Stimulated activated CD4-positive, alpha-beta T cell treated with anti-CD3 and anti-CD28 coated beads, Interleukin-1b, Interleukin-23, amount 100 ng/mL, for 4 hours (primary cell): ENCODE measurements around the gene SLC38A11.
"Not testable (repeated sequence)": the region's sequence is repeated elsewhere in the genome, so short reads cannot be mapped to it uniquely, and the experiment has no call there.

ENCODE experiments used
- DNase-seq, 2 donors: peaks; one replicate each; pipeline ENCODE4 v3.0.0-alpha.2; 2020; ENCODE audit warnings: low read depth in 2 of 2

SLC38A11 gene

DNA sequence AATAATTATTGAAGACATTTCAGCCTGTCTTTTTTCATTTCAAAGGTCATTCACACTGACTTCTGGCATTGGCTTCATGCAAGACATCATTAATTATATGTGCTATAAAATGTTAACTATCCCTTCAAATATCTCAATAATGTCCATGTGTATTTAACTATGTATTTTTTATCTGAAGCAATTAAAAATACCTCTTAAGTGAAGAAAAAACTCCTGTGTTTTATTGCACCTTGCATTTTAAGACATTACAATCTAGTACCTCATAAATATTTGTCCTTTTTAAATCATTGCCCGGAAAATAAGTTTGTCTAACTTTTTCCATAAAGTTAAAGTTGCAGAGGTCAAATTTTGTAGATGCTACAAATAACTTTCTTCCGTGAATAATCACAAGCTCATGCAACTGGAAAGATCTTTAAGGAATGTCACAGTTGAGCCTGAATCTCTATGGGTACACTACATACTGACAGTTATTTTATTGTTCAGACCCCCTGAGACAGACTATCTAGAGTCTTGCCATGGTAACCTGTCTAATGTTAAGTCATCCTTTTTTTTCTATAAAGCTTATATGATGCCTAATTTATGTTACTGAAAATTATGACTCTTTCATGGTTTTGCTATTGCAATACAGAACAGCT, 75.3 kb downstream of the SLC38A11 start:
- no peak for DNase-seq

DNA sequence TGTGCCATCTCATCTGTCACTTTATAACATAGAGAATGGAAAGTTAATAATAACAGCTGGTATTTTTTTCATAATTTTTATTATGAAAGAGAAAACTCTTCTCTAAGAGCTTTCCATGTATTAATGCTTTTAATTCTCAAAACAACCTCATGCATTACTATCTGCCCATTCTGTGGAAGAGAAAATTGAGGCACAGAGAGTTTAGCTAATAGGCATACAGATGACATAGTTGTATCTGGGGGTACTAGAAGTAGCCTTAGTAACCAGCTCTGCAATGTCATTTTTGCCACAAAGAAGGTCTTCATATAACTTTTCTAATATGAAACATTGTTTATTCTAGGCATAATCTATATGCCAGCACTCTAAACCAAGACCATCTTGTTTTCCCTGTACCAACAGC, 77.4 kb downstream of the SLC38A11 start:
- DNase-seq, result no peak

DNA sequence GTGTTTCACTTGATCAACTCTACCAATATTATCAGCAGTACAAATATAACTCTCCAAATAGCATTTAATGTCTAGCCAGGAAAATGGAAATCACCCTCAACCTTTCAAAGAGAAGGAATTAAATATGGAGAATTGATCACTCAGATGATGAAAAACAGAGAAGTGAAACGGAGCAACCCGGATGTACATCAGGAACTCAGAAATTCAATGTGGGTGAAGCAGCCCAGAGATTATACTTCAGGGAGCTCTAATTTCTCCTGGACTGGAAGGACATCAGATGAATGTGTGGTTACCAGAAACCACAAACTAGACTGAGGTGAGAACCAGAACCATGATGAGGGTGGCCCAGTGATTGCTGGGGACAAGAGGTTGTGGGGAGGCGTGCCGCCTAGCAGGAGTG, 78.2 kb downstream of the SLC38A11 start:
- DNase-seq, result no peak

DNA sequence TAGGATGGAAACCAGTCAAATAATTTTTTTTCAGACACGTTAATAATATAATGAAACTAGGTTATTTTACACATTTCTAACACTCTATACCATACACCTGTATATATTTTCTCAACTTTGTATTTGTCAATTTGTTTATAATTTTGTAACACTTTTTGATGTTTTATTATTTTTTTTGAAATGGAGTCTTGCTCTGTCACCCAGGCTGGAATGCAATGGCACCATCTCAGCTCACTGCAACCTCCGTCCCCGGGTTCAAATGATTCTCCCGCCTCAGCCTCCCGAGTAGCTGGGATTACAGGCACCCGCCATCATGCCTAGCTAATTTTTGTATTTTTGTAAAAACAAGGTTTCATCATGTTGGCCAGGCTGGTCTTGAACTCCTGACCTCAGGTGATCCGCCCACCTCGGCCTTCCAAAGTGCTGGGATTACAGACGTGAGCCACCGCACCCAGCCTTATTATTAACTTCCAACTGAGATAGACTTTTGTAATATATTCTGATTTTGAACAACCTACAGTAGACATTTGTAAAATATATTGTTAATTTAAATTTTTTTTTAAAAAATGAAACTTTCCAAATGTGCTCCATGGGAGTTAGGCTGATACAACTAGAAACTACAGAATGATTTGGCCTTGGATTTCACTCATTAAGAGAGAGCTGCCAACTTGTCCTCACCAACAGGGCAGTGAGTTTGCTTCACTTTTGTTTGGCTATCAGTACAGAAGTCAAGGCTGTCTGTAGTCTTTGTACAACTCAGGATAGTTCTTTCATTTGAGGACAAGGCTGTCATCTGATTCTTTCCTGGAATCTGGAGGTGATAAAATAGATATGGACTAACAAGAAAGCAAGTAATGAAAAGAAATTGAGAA, 79.8 kb downstream of the SLC38A11 start:
- DNase-seq, result no peak

DNA sequence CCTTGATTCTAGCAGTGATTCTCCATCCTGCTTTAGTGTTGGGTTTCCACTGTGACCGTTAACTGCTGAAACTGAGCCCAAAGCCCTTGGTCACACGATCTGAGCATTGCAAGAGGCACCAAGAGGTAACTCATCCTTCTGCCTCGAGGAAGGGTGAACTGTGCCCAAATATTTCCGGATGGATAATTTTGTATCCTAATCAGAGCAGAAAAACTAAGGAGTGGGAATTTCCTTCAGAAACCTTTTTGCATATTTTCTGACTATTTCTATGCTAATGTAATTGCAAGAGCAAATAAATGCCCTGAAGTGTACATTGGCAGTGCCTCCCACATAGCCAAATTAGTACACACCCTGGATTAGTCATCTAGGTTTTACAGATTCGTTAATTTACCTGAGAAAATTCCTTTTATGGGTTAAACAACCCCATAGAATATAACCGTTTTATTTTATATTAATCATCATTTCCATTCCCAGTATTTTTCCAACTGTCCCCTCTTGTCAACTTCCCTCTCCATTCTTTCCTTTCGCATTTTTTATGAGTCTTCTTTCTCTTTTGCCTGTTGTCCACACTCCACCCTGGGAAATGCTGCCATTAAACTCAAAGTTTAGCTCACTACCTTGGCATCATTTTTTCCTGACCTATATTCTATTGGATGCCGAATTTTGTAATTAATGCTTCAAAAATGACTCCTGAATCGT, 82.0 kb downstream of the SLC38A11 start:
- DNase-seq, result no peak

DNA sequence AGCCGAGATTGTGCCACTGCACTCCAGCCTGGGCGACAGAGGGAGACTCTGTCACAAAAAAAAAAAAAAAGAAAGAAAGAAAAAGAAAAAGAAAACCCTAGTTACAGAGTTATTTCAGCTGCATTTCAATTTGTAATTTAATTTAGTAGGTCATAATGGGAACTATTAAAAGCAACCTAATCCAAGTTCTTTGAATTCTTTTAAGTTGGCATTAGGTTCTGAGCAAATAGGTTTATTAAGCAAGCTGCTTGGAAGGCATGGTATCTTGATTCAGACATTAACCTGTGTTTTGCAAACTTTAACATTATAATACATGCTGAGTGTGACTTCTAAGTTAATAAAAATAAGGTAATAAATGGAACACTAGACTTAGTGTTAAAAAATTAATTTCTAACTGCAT, 83.9 kb downstream of the SLC38A11 start:
- DNase-seq, result no peak

DNA sequence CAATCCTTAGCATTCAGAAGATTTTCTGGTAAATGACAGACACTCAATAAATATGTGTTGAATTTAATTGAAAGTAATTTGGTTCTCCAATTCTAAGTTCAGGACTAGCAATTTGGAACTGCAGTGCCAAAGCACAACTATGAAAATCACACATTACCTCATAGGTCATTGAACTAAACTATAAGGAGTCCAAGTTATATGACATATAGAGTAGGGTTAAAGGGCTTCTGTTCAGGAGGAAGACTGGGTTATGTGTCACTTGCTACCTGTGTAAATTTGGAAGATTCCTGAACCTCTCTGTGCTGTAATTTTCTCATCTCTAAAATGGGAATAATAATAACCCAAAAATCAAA, 85.9 kb downstream of the SLC38A11 start:
- no peak for DNase-seq

DNA sequence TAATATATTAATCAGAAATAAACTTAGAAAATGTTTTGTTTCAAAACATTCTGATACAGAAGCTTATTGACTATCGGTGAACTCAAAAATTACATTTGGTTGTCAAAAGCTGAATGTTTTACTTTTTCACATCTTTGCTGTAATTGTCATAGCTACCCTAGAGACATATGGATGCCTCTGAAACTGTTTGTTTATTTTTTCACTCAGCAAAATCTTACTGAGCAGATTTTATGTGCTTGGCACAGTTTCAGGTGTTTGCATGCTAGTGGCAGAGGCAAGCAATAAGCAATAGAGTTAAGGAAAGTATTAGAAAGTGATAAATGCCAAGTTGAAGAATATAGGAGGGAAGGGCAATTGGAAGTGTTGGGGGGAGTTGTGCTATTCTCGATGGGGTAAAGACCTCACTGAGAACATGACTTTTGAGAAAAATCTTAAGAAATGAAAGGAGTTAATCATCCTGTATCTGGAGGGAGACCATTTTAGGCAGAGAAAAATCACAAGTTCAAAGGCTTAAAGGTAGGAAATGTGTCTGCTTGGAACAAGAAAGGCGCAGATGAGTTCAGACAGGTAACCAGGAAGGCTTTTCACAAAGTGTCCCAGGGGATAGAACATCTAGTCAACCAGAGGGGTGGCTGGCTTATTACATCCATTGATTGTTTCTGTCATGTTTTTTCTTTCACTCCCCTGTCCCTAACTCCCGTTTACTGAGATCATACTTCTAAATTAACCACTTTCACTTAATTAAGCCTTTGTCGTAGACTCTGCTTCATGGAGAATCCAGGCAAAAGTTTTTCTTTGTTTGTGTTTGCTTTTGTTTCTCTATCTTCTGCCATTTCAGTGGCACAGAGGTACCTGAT, 86.5 kb downstream of the SLC38A11 start:
- no peak for DNase-seq

DNA sequence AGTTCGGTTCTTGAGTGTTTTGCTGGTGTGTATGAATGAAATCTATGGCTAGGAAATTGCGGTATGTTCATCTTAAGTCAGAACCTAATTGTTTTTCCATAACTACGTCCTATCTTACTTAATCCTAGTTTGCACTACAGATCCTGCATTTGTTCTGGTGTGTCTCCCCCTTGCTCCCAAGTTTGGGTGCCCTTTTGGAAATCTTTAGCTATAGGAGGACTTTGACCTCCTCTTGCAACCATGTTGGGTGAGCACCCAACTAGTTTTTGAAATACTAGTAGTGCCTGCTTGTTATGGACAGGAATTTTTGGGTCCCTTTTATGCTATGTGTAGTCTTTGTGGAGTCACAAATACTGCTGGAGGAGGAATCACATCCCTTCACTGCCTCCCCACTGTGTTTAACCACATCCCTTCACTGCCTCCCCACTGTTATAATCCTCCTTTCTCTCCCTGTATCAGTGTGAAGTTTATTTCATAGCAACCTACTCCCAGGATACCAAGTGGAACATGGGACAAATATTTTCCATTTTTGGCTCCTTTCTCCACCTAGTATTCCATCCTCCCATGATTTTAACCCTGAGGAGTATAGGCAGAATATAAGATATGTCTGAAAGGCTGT, 87.4 kb downstream of the SLC38A11 start:
- DNase-seq, result no peak

DNA sequence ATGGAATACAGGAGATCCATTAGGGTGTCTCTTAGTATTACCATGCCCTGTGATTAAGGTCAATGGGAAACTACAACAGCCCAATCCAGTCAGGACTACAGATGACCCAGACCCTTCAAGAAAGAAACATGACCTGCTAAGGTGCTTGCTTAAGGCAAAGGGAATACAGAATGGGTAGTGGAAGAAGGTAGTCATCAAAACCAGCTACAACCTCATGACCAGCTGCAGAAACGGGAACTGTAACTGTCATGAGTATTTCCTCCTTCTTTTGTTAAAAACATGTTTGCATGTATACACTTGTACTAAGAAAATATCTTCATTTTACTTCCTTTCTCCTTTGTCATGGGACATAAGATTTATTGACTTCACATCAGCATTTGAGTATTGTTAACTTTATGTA, 88.9 kb downstream of the SLC38A11 start:
- DNase-seq, result not testable (repeated sequence)

DNA sequence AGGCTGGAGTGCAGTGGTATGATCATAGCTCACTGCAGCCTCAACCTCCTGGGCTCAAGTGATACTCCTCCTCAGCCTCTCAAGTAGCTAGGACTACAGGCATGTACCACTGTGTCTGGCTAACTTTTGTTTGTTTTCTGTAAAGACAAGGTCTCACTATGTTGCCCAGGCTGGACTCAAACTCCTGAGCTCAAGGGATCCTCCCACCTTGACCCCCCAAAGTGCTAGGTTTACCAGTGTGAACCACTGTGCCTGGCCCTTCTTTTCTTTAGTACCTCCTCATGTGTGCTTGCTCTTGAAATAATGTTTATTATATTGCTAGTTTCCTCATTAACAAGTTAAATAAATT, 94.7 kb downstream of the SLC38A11 start:
- no peak for DNase-seq

DNA sequence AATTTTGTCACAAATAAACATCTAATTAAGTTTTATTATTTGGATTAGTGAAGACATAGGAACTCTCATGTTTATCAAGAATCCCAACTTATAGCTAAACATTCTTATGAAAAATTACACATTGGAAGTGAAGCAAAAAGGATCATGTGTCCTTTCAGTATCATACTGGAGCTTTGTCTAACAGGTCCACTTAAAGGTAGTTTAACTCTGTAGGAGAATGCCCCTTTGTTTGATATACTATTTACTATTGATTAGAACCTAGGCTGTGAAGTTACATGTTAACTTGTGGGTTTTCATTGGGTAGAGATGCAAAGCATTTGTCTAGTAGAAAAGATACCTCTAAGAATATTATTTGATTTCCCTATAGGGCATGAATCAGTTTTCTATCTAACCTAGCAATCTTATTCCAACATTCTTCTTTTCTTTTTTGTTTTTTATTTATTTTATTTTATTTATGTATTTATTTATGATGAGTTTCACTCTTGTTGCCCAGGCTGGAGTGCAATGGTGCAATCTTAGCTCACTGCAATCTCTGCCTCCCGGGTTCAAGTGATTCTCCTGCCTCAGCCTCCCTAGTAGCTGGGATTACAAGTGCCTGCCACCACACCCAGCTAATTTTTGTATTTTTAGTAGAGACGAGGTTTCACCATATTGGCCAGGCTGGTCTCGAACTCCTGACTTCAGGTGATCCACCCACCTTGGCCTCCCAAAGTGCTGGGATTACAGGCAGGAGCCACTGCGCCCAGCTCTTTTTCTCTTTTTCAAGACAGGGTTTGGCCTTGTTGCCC, 95.2 kb downstream of the SLC38A11 start:
- not testable (repeated sequence) for DNase-seq

DNA sequence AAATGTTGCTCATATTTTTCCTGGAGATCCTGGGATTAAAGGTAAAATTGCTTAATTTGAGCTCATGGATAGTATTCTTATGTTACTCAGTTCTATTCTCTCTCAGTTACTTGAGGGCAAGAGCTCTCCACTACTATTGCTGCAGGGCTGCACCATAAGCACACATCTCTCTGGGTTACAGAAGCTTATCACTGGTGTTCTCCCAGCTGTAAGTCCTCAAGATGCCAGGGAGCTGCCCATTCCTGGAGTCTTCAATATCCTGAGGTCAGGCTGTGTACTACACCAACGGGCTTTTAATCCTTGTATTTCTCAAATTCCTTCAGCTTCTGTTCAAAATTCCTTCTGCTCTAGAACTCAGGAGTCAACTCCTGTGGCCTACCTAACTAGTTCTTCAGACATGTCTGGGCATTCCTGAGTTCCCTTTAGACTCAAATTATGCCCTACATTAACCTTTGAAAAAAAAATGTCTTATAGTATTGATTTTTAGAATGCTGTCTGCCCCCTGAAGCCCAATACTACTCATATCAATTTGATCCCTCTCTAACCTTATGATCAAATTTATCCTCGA, 96.0 kb downstream of the SLC38A11 start:
- no peak for DNase-seq

DNA sequence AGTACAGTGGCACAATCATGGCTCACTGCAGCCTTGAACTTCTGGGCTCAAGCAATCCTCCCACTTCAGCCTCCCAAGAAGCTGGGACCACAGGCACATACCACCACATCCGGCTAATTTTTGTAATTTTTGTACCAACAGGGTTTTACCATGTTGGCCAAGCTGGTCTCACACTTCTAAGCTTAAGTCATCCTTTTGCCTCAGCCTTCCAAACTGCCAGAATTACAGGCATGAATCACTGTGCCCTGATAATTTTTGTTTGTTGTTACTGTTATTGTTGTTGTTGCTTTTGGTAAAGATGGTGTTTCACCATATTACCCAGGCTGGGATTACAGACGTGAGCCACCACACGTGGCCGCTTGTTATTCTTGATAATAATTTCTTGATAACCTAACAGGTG, 103.2 kb downstream of the SLC38A11 start:
- DNase-seq, result no peak

DNA sequence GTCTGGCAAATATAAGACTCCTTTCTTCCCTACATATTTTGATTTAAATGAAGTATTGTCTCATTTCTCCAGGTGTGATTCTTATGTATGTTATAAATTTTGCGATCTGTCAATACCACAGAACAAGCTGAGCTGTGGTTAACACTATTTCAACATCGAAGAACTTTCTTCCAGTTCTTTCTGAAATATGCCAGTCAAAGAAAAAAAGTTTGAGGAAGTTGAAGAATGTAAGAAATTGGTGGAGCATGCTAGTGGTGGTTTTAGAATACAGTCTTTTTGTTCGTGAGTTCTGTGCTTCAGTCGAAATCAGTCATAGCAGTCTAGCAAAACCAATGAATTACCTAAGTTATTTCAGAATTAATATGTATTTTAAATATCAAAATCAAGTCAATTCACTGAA, 105.1 kb downstream of the SLC38A11 start:
- no peak for DNase-seq

DNA sequence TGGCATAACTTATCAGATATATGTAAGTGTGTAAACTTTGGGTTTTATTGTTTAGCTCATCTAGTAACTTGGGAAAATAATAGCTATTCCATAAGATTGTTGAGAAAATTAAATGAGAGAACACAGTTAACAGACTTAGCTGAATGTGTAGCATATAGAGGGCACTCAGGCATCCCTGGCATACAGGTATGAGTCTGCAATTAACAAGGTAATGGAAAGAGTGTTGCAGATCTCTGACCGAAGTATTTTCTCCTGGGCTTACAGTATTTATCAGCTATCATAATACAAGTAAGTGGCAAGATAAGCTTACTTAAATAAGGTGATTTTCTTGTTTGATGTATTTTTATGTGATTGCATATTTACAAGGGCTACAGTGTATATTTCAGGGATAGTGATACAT, 105.8 kb downstream of the SLC38A11 start:
- no peak for DNase-seq

DNA sequence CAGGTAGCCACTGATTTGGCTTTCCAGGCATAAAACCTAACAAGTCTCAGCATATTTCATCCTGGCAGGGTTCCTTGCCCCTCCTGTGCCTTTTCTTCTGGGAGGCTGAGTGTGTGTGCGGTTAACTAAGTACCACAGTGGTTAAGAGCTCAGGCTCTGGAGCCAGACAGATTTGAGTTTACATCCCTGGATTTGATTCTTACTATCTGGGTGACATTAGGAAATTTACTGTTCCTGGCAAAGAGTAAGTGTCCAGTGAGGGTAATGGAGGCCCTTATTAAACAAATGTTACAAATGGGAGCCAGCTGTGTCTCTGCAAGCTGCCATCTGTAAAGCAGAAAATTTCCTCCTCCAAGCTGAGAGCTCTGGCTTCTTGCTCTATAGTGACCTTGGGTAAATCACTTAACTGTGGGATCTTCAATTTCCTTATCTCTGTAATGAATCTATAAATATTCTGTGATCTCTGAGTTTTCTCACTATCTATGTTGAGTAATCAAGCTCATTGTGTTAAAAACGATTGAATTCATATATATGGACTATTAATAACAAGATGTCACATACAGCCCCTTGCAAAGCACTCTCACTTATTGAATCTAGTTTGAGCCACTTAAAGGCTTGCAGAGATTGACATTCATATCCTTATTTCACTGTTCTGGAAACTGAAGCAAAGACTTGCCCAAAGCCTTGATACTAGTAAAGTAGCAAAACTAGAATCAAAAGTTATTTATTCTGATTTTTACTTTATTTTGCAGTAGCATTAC, 107.2 kb downstream of the SLC38A11 start:
- no peak for DNase-seq

DNA sequence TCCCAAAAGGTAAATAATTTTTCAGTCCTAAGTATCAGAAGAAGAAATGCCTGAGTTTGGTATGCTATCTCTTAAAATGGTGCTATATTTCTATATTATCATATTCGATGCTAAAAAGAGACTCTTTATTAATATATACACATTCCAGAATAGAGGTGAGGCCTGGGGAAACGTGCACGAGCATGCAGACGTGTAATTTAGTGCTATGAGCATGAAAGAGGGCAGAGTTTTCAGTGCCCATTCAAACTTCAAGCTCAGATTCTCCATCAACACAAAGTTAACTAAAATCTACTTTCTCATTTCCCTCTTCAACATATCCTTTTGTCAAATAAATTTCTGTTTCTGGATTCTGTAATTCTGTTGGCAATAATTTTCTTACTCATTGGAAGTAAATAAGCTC, 108.0 kb downstream of the SLC38A11 start:
- DNase-seq, result no peak

DNA sequence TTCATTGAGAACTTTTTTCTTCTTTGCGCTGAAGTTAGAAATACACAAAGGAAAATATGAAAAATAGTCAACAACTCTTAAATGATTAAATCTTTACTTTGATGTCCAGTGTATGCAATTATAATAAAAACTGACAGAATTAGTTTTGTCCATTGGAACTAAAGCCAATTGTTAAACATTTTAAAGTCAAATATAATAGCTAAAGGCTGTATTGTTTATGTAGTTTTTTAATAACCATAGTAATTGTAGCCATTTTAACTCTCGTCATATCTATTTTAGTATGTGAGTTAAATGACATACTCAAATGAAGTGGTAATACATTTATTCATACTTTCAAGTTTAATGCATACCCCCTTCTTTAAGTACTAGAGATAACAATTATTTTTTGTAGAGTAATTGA, 109.0 kb downstream of the SLC38A11 start:
- DNase-seq, result no peak
